Nephron (organoid): ENCODE results near the gene KCND3.

ENCODE experiments used
- H3K27ac Mint-ChIP-seq, 3 experiments: 2 replicates each; pipeline ENCODE4 v1.8.0; 2020; ENCODE audit warnings: mixed read lengths in 3 of 3, mild to moderate bottlenecking in 2 of 3, moderate library complexity in 1 of 3
- H3K27me3 Mint-ChIP-seq: 2 replicates; pipeline ENCODE4 v1.8.0; 2021; ENCODE audit warnings: low read depth, mild to moderate bottlenecking, moderate library complexity, mixed read lengths
- H3K36me3 Mint-ChIP-seq: 2 replicates; pipeline ENCODE4 v1.8.0; 2020; ENCODE audit warnings: low read depth, mixed read lengths
- H3K4me1 Mint-ChIP-seq: 2 replicates; pipeline ENCODE4 v1.8.0; 2020; ENCODE audit warnings: mixed read lengths
- H3K4me3 Mint-ChIP-seq, 3 experiments: 2 replicates each; pipeline ENCODE4 v1.8.0; 2020; ENCODE audit warnings: mild to moderate bottlenecking in 3 of 3, mixed read lengths in 3 of 3, moderate library complexity in 2 of 3
- H3K9me3 Mint-ChIP-seq: 2 replicates; pipeline ENCODE4 v1.8.0; 2020; ENCODE audit warnings: mixed read lengths
- TF ChIP-seq, protein P1 (sequence below), 3 experiments: fragments of 200-600 bp; sonication (generic); IDR thresholded peaks; one replicate each; pipeline ENCODE4 v1.5.0; 2021; ENCODE audit warnings: antibody characterized with exemption in 3 of 3; ENCODE audit not compliant: unreplicated experiment in 3 of 3

Gene KCND3

DNA sequence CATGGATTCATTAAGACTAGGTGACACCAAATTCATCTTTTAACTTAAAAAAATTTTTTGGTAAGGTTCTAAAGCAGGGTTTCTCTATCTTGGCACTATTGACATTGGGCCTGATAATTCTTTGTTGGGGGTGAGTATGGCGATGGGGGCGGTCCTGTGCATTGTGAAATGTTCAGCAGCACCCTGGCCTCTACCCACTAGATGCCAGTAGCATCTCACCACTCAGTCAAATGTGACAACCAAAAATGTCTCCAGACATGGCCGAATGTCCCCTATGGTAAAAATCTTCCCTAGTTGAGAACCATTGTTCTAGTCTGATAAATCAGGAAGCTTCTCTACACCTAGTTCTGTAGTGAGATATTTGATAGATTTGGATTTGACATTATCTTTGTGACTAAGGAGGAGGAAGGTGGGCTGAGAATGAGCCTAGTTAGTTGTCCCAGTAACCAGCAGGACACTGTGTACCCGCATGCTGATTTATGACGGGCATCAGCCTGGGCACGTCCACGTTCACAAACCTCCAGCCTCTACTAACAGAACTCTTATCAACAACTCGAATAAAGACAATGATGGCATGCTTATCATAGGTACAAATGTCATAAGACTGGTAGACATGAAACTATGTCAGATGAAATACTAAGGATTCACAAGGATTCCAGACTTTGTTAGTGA is 104.6 kb downstream of the KCND3 start:
- Mint-ChIP-seq H3K27ac (no peak overlapping the region), H3K4me3 (no peak overlapping the region), H3K27me3 (peaks cover 12% of the 10 kb centered on the region), H3K4me1 (peaks cover 65% of the 10 kb centered on the region), H3K36me3 (no peaks in the 10 kb centered on the region), H3K9me3 (no peaks in the 10 kb centered on the region)
- TF ChIP-seq, protein P1, sequence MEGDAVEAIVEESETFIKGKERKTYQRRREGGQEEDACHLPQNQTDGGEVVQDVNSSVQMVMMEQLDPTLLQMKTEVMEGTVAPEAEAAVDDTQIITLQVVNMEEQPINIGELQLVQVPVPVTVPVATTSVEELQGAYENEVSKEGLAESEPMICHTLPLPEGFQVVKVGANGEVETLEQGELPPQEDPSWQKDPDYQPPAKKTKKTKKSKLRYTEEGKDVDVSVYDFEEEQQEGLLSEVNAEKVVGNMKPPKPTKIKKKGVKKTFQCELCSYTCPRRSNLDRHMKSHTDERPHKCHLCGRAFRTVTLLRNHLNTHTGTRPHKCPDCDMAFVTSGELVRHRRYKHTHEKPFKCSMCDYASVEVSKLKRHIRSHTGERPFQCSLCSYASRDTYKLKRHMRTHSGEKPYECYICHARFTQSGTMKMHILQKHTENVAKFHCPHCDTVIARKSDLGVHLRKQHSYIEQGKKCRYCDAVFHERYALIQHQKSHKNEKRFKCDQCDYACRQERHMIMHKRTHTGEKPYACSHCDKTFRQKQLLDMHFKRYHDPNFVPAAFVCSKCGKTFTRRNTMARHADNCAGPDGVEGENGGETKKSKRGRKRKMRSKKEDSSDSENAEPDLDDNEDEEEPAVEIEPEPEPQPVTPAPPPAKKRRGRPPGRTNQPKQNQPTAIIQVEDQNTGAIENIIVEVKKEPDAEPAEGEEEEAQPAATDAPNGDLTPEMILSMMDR (IDR thresholded peaks at IDR 0.05; ENCODE audit: unreplicated experiment in 3 of 3) = no peak

DNA sequence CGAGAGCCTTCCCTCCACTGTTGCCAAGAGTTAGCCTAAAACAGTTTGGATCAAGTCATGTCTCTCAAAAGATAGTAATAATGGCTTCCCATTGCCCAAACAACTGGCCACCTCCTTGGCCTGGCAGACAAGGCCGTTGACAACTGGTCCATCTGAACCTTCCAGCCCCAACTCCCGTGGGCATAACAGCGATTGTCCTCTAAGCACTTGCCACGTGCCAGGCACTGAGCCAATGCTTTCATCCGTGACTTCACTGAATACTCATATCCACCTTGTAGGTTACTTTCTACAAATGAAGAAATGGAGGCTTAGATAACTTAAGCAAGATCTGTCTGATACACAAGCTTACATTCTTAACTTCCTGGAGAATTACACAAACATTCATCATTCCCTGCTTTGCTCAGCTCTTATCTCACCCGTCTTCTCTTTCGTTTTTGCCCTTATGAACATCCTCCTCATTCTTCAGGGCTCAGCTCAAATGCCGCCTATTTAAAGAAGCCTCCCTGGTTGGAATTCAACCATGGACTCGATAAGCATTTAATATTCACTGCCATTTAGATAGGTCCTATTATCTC is 106.4 kb downstream of the KCND3 start:
- H3K4me3 Mint-ChIP-seq = peak overlapping the region in 1 of 3 experiments; percentile 19
- TF ChIP-seq, protein P1 (IDR thresholded peaks at IDR 0.05; ENCODE audit: unreplicated experiment in 3 of 3) = no peak
- peak overlapping the region in 2 of 3 experiments; percentile 45 to 67 for H3K27ac Mint-ChIP-seq
- no peaks in the 10 kb centered on the region for H3K36me3 Mint-ChIP-seq
- peaks cover 12% of the 10 kb centered on the region for H3K27me3 Mint-ChIP-seq
- peaks cover 74% of the 10 kb centered on the region for H3K4me1 Mint-ChIP-seq
- no peaks in the 10 kb centered on the region for H3K9me3 Mint-ChIP-seq

DNA sequence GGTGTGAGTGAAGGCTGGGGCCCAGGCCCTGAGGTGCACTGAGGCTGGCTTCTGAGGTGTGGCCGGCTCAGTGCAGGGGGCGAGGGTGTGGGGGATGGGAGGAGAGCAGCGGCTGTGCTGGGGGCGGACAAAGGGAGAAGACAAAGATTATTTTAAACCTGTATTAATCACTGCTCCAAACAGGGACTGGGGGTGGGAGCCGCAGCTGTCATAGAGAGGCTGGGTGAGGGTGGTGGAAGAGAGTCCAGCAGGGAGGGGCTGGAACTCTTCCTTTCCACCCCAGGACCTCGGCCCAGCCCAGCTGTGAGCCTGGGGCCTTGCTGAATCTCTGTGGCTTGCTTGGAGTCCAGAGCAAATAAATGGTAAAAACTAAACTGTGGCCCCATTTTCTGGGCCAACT is 106.9 kb downstream of the KCND3 start:
- H3K36me3 Mint-ChIP-seq = no peaks in the 10 kb centered on the region
- peaks cover 74% of the 10 kb centered on the region for H3K4me1 Mint-ChIP-seq
- no peaks in the 10 kb centered on the region for H3K9me3 Mint-ChIP-seq
- H3K27ac Mint-ChIP-seq = peak overlapping the region; percentile 45 to 81 (median 67)
- H3K27me3 Mint-ChIP-seq = peaks cover 13% of the 10 kb centered on the region
- TF ChIP-seq, protein P1 (IDR thresholded peaks at IDR 0.05; ENCODE audit: unreplicated experiment in 3 of 3) = no peak
- peak overlapping the region in 1 of 3 experiments; percentile 19 for H3K4me3 Mint-ChIP-seq

DNA sequence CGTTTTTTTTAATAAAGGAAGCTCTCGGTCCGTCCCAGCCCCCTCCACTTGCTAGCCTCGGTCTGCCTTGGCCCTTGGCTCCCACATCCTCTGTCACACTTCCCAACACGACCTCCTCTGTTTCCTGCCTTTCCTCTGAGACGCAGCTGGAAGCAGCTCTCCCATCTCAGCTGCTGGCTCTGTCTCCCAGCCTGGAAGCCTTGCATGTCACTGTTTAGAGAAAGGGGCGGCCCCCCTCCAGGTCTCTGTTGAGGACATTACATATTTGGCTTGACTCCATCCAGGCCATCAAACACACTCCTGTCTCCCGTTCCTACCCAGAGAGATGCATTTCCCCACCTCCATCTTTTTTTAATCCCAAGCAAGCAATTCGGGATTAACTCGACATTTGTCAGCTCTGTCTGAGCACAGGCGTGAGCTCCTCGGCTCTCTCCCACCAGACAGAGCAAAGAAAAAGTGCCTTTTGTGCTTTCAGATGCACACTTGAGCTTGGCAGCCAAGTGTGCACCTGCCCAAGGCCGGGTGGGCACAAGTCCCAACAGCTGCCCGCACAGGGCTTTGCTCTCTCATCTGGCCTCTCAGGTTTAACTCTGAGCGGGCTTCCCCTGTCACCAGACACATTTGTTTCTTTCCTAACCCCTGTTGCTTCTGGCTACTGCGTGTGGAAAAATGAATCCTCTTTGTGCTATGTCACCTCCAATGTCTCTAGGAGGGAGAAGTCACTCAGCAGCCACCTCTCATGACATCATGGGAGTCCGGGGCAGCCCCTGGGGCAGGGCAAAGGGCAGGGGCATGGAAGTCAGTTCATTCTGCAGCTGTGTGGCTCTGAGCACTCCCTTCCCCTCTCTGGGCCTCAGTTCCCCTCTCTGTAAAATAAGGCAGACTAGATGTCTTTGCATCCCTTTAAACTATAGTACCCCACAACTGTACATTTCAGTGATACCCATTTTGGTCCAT is 108.3 kb downstream of the KCND3 start:
- H3K4me1 Mint-ChIP-seq = peaks cover 73% of the 10 kb centered on the region
- peaks cover 22% of the 10 kb centered on the region for H3K27me3 Mint-ChIP-seq
- H3K27ac Mint-ChIP-seq = peak overlapping the region; percentile 29 to 66 (median 64)
- peak overlapping the region in 2 of 3 experiments; percentile 10 to 44 for H3K4me3 Mint-ChIP-seq
- H3K36me3 Mint-ChIP-seq = no peaks in the 10 kb centered on the region
- TF ChIP-seq, protein P1 (IDR thresholded peaks at IDR 0.05; ENCODE audit: unreplicated experiment in 3 of 3) = no peak
- H3K9me3 Mint-ChIP-seq = no peaks in the 10 kb centered on the region

DNA sequence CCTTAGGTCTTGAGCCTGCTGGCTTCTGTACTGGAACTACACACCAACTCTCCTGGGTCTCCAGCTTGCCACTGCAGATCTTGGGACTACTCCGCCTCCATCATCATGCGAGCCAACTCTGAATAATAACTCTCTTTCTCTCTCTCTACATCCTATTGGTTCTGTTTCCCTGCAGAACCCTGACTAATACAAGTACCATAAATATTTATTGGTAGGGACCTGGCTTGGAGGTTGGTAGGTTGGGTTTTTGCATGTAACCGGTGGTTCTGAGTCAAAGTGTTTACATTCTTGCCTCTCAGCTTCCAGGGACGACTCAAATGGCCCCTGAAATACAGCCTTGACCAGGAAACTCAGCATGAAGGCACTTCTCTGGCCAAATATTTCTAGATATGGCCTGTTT is 110.4 kb downstream of the KCND3 start:
- Mint-ChIP-seq H3K4me1 (peaks cover 67% of the 10 kb centered on the region), H3K9me3 (no peaks in the 10 kb centered on the region), H3K27me3 (peaks cover 31% of the 10 kb centered on the region), H3K36me3 (no peaks in the 10 kb centered on the region), H3K4me3 (no peak overlapping the region), H3K27ac (no peak overlapping the region)
- TF ChIP-seq, protein P1 (IDR thresholded peaks at IDR 0.05; ENCODE audit: unreplicated experiment in 3 of 3) = no peak
